GM19035 (cell line): ENCODE data around the gene REN.

Experiments used
- ATAC-seq: cut with Tn5 transposase; IDR thresholded peaks from one replicate; pipeline ENCODE4 v1.9.1; 2021; ENCODE audit not compliant: unreplicated experiment

Gene REN

GRCh38 chr1:204154568-204155255, 11.4 kb downstream of the REN start:
- ATAC-seq = no peak

DNA sequence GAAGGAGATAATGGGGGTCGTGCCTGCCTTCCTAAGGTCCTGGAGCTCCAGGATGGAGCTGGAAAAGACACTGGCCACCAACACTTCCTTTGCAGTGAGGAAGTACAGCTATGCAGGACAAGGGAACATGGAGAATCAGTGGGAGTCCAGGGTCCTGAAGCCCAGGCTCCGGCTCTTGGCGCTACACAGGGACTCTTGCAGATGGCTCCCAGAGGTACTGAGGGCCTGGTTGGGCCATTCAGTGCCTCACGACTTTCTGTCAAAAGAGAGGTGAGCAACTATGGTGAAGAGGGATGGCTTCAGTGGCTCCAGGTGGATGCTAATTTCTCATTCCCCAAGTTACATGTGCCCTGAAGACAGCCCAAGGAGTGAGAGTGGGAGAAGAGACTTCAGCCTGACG, 12.5 kb downstream of the REN start:
- ATAC-seq = no peak

GRCh38 chr1:204152310-204153044, 13.7 kb downstream of the REN start:
- ATAC-seq = no peak

DNA sequence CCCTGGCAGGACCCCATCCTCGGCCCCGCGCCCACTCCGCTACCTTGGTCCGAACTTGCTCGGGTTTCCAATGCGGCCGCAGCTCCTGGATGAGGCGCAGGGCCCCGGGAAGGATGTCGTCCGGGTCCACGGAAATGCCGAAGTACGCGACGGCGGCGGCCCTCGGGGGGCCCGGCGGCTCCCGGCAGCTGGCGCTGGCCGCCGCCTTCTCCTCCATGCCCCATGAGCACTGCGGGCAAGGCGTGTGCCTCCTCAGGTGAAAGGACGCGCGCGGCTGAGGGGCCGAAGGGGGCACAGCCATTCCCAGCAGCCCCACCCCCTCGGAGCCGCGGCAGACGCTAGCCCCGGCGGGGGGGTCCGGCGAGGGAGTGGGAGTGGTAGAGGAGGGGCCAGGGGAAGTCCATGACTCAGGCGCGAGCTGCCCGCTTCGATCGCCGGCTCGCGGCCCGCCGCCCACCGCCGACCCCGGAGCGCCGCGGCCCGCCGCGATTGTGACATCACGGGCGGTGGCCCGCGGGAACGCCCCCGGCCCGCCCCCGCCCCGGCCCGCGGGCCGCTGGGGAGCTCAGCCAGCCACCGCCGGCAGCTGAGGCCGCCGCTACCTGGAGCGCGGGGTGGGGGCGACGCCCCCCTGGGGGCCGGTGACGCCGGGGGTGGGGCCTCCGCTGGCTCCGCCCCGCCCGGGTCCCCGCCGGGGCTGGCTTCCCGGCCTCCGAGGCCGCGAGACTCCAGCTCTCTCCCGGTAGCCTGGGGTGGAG, 14.4 kb downstream of the REN start, which contains the start of gene ETNK2:
TSS of gene ETNK2 (minus strand) at position 493 of the 758 bp plus-strand sequence. CDS start at position 301, 192 bp downstream.
- ATAC-seq = no peak

DNA sequence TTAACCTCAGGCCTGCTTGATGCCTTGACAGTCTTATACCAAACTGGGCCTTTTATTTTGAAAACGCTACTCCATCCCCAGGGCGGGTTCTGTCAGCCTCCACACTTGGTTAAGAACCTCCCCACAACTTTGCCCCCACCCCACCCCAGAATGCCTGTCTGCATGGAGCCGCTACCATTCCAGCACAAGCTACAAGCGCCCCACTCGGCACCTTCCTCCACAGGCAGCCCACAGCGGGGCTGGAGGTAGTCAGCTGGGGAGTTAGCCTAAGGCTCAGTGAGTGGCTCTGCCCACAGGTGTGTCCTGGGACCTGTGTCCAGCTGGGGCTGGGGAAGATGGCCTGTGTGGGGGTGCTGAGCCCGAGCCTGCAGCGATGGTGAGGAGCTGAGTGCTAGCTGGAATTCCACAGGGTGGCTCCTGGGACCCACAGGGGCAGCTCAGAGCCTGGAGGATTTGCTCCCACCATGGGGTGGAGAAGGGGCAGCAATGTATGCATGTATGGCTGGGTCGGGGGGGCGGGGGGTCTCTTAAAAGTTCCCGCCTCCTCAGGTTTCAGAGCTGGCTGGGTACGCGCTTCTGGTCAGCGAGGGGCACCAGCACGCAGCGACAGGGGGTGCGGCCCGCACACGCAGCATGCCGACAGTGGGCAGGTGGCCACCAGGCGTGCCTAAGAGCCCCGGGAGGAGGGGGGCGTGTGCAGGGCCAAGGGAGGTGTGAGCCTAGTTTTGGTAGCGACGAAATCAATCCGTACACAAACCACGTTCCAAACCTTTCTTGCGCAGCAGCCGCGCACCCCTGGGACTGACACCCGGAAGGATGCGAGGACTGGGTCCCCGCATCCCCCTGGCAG, 15.2 kb downstream of the REN start:
- ATAC-seq = no peak

DNA sequence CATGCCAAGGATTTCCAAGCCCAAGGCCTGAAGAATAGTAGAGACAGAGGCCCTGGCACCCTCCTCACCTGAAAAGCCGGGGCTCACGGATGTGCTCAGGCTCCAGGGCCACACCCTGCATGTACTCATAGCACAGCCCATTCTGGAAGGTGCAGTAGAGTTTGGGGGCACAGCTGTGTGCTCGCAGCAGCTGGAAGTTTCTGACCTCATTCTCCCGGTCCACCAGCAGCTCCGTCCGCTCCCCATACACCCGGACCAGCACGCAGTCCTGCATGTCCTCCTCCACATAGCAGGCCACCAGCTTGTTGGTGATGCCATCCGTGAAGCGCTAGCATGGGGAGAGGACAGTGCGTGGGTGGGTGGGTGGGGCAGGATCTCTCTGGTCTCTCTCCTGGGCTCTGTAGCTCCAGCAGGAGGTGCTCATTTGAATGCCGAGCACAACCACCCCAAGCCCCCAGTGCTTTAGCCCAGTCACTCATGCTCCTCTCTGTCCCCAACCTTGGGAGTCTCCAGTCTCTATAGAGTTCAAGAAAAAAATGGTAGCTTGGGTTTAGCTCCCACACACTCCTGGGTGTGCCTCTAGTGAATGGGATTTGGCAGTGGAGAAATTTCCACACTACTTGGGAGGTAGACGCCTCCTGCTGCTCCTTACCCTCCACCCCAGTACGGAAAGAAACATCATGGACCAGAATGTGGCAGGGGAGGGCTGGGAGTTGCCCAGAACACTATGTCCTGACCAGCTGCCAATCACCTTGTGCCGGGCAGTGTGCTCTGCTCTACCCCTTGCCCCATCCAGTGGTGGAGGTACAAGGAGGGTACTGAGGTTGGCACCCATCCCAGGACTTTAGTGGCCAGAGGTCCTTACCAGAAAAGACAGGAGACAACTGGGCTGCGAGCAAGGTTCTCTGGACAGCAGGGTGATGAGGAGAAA, 16.2 kb downstream of the REN start:
- no peak for ATAC-seq

- no peak for ATAC-seq
Observed at GRCh38 chr1:204149107-204149506, 17.0 kb downstream of the REN start.

- ATAC-seq = no peak
Observed at GRCh38 chr1:204147406-204148383, 18.4 kb downstream of the REN start.

DNA sequence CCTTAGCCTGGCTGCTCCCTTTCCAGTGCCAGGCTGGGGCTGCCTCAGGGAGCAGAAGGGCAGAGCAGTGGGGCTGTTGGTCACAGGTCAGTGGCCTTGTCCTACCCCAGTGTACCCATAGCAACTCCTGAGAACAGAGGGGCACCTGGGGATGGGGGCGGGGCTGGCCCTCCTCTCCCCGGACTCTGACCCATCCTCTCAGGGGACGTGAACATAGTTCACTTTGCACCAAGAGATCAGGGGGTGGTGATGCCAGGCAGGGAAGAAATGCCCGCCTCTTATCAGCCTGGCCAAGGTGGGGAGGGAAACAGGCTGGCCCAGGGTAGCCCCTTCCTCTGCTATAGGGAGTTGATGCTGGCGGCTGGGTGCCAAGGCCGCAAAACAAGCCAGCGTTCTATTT, 19.2 kb downstream of the REN start:
- ATAC-seq = no peak

GRCh38 chr1:204146309-204146708, 19.8 kb downstream of the REN start:
- no peak for ATAC-seq

DNA sequence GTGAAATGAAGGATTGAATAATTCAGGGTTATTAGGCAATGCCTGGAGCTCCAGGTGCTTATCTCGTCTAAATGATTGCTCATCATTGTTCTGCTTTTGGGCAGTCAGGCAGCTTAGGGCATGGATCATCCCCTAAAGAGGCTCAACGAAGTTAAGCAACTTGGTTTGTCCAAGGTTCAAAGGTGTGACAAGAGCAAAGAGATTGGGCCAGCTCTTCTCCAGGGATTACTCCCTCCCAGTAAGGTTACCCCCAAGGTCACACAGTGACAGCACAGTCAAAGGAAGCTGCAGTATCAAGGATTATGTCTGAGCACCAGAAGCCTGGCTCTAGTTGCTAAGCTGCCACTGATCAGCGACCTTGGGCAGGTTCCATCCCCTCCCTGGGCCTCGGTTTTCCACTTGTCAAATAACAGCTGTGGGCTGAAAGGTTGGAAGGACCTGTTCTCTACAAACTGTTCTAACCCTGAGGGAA, 21.1 kb downstream of the REN start:
- no peak for ATAC-seq

DNA sequence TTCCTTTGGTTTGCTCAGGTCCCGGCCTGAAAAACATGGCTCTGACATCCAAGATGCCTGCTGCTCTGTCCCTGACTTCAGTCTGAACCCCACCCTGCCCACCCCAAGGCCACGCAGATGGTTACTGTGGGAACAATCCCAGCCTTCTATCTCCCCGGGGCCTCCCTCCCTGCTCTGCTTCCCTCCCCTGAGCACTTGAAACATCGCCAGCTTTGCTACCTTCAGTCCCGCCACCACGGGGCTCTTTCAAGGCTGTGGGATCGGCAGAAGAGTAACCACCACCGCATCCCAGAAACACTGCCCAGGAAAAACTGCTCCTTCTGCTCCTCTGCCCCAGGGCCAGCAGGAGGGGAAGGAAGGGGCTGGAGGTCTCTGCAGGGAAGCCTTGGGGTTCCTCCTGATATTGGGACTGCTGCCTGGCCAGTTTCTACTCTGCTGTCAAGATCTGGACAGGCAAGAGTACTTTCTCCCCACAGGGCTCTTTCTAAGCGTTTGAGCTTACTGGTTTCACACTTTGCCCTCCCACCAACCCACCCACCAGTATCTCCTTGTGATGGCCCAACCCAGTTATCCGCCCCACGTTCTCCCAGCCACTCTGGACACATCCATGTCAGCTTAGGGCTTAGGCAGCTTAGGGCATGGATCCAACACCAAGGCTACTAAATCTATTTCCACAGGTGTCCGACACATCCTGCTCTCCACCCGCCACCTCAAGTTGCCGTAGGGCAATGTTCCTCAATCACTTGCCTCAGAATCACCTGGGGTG, 22.7 kb downstream of the REN start:
- no peak for ATAC-seq

GRCh38 chr1:204142032-204142974, 23.8 kb downstream of the REN start:
- no peak for ATAC-seq

- ATAC-seq = no peak
Observed at GRCh38 chr1:204141131-204141530, 25.0 kb downstream of the REN start.

DNA sequence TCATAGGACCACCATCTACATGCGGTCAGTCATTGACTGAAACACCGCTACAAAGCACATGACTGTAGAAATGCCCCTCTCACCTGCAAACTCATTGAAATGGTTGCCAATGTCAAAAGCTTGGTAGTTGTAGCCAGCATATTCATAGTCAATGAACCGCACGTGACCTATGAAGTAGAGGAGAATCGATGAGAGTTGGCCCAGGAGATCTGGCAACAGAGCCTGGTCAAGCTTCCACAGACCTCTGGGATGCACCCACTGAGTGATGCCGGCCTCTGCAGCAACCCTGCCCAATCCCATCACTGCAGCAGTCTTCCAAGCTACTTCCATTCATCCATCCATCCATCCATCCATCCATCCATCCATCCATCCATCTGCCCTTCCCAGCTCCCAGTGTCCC, 26.2 kb downstream of the REN start:
- no peak for ATAC-seq

DNA sequence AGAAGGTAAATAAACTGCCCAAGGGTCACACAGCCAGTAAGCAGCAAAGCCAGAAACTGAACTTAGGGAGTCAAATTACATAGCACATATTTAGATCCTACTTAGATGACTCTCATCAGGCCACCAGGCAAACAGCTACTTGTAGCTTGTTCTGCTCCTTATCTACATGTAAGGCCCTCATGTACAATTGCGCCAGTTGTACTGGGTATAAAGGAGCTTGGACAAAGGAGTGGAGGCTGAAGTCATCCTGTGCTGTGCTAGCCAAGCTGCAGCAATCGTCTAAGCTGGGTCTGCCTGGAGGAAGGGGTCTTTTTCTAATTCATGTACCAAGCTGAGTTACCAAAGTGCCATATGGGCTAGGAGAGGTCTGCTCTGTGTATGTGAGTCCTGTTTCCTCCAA, 27.0 kb downstream of the REN start:
- no peak for ATAC-seq

- ATAC-seq = no peak
Observed at GRCh38 chr1:204136814-204137213, 29.3 kb downstream of the REN start.
